Posterior cingulate gyrus (tissue), 11 donors: ENCODE data around the gene STK24.

Experiments
- DNase-seq, 10 donors: peaks; one replicate each; pipeline versions ENCODE4 v3.0.0 to v3.0.0-alpha.2; 2020 to 2021; ENCODE audit warnings: mixed read lengths in 3 of 10
- intact Hi-C: fragments of 100-400 bp; cut with DNase I; formaldehyde crosslinking; loops from one replicate; pipeline ENCODE4 v1.15.1; 2023

STK24 gene

GRCh38 chr13:98482476-98483444 is 94.1 kb downstream of the STK24 start:
- DNase-seq, result peak in 4 of 10 donors; percentile 49 to 92 (median 72)
- intact Hi-C loops, result no loop called here

- intact Hi-C loops, result no loop called here
- DNase-seq, result no peak
These were observed 95.7 kb downstream of the STK24 start for GRCh38 chr13:98480915-98481877.

GRCh38 chr13:98479496-98480003 is 97.4 kb downstream of the STK24 start:
- intact Hi-C loops, result loop anchor here (10.0 kb wide), 1 partner anchor 95 kb away; the partner anchor contains the start of gene STK24
- DNase-seq, result no peak

- no peak for DNase-seq
- intact Hi-C loops, result loop anchor here (10.0 kb wide), 1 partner anchor 96 kb away; the partner anchor contains the start of gene STK24
These were observed 98.4 kb downstream of the STK24 start for GRCh38 chr13:98478189-98479129.

- intact Hi-C loops, result loop anchor here (10.0 kb wide), 1 partner anchor 98 kb away; the partner anchor contains the start of gene STK24
- DNase-seq, result no peak
These were observed 100.4 kb downstream of the STK24 start for GRCh38 chr13:98476538-98476966.

GRCh38 chr13:98476106-98476505 is 100.8 kb downstream of the STK24 start:
- no peak for DNase-seq
- intact Hi-C loops, result loop anchor here (10.0 kb wide), 1 partner anchor 99 kb away; the partner anchor contains the start of gene STK24

- no peak for DNase-seq
- intact Hi-C loops, result loop anchor here (10.0 kb wide), 1 partner anchor 99 kb away; the partner anchor contains the start of gene STK24
These were observed 101.4 kb downstream of the STK24 start for GRCh38 chr13:98475522-98475921.

- intact Hi-C loops, result loop anchor here (10.0 kb wide), 1 partner anchor 100 kb away; the partner anchor contains the start of gene STK24
- no peak for DNase-seq
These were observed 102.1 kb downstream of the STK24 start for GRCh38 chr13:98474761-98475160.

- intact Hi-C loops, result loop anchor here (10.0 kb wide), 1 partner anchor 101 kb away; the partner anchor contains the start of gene STK24
- no peak for DNase-seq
These were observed 102.6 kb downstream of the STK24 start for GRCh38 chr13:98474292-98474691.

GRCh38 chr13:98473788-98474144 is 103.1 kb downstream of the STK24 start:
- intact Hi-C loops, result loop anchor here (10.0 kb wide), 1 partner anchor 101 kb away; the partner anchor contains the start of gene STK24
- DNase-seq, result no peak

GRCh38 chr13:98473135-98473787 is 103.6 kb downstream of the STK24 start:
- intact Hi-C loops, result loop anchor here (10.0 kb wide), 1 partner anchor 102 kb away; the partner anchor contains the start of gene STK24
- DNase-seq, result no peak

- DNase-seq, result peak in 1 of 10 donors; percentile 16
- intact Hi-C loops, result loop anchor here (10.0 kb wide), 1 partner anchor 103 kb away; the partner anchor contains the start of gene STK24
These were observed 105.0 kb downstream of the STK24 start for GRCh38 chr13:98471934-98472333.

- peak in 1 of 10 donors; percentile 19 for DNase-seq
- intact Hi-C loops, result loop anchor here (10.0 kb wide), 1 partner anchor 104 kb away; the partner anchor contains the start of gene STK24
These were observed 106.0 kb downstream of the STK24 start for GRCh38 chr13:98470920-98471319.

GRCh38 chr13:98468929-98469328 is 108.0 kb downstream of the STK24 start:
- peak in 1 of 10 donors; percentile 50 for DNase-seq
- intact Hi-C loops, result no loop called here

- peak in 1 of 10 donors; percentile 62 for DNase-seq
- intact Hi-C loops, result no loop called here
These were observed 108.5 kb downstream of the STK24 start for GRCh38 chr13:98468361-98468760.

GRCh38 chr13:98467263-98467985 is 109.5 kb downstream of the STK24 start:
- peak in 1 of 10 donors; percentile 30 for DNase-seq

GRCh38 chr13:98466634-98467236 is 110.2 kb downstream of the STK24 start:
- intact Hi-C loops, result no loop called here
- DNase-seq, result peak in 1 of 10 donors; percentile 88

More at GRCh38 chr13:98467263-98467985, 109.5 kb downstream of the STK24 start:
- intact Hi-C loops, result no loop called here
